Common myeloid progenitor, CD34-positive (primary cell): ENCODE measurements around the gene DEFB131B.
"Not testable (repeated sequence)": the region's sequence is repeated elsewhere in the genome, so short reads cannot be mapped to it uniquely, and the experiment has no call there.

Experiments
- CTCF ChIA-PET: fragments of 350-600 bp; sonication (Branson Sonifier 250); formaldehyde crosslinking; loops from one replicate; lab custom pipeline; 2021; ENCODE audit warnings: antibody characterized with exemption; lab: Charles Lee
- POLR2A ChIA-PET: fragments of 350-600 bp; sonication (Branson Sonifier 250); formaldehyde crosslinking; loops from one replicate; lab custom pipeline; 2021; ENCODE audit warnings: antibody characterized with exemption; lab: Charles Lee
- DNase-seq, 3 donors: peaks; one replicate each; pipeline versions ENCODE4 v3.0.0 to v3.0.0-alpha.2; 2013
- H3K27ac ChIP-seq, 2 experiments: 1 replicate in 1 of 2; 2 replicates in 1 of 2; pipeline ENCODE4 v1.7.0; 2013; ENCODE audit warnings: inconsistent platforms in 2 of 2, low read length in 2 of 2, mild to moderate bottlenecking in 2 of 2, low read depth in 1 of 2, moderate library complexity in 1 of 2; ENCODE audit not compliant: severe bottlenecking in 2 of 2, insufficient read depth in 1 of 2, poor library complexity in 1 of 2
- H3K27me3 ChIP-seq, 5 experiments: replicated peaks in 2 of 5; 1 replicate in 3 of 5; 2 replicates in 2 of 5; pipeline versions ENCODE4 v1.6.1 to v1.7.0; 2013; ENCODE audit warnings: low read length in 4 of 5, mild to moderate bottlenecking in 2 of 5, moderate library complexity in 2 of 5, inconsistent platforms in 1 of 5; ENCODE audit not compliant: insufficient read depth in 5 of 5, control insufficient read depth in 4 of 5
- H3K36me3 ChIP-seq, 4 experiments: 1 replicate in 2 of 4; 2 replicates in 2 of 4; pipeline versions ENCODE4 v1.6.1 to v1.7.0; 2013; ENCODE audit warnings: low read length in 3 of 4, control low read depth in 1 of 4, mild to moderate bottlenecking in 1 of 4; ENCODE audit not compliant: control insufficient read depth in 4 of 4, insufficient read depth in 4 of 4
- H3K4me1 ChIP-seq, 4 experiments: 1 replicate in 3 of 4; 2 replicates in 1 of 4; pipeline versions ENCODE4 v1.6.1 to v1.7.1; 2013; ENCODE audit warnings: low read length in 3 of 4, mild to moderate bottlenecking in 3 of 4, control low read depth in 1 of 4, inconsistent platforms in 1 of 4, moderate library complexity in 1 of 4; ENCODE audit not compliant: control insufficient read depth in 4 of 4, insufficient read depth in 4 of 4; ENCODE audit errors: control extremely low read depth in 1 of 4
- H3K4me3 ChIP-seq, 7 experiments: 1 replicate in 4 of 7; 2 replicates in 3 of 7; pipeline versions ENCODE4 v1.5.1 to v1.7.0; 2013; ENCODE audit warnings: mild to moderate bottlenecking in 7 of 7, low read length in 6 of 7, moderate library complexity in 6 of 7, inconsistent platforms in 2 of 7, low read depth in 2 of 7, control low read depth in 1 of 7; ENCODE audit not compliant: insufficient read depth in 4 of 7, control insufficient read depth in 1 of 7; ENCODE audit errors: extremely low read depth in 1 of 7
- H3K9me3 ChIP-seq, 5 experiments: 1 replicate in 4 of 5; 2 replicates in 1 of 5; pipeline versions ENCODE4 v1.6.1 to v1.7.1; 2013; ENCODE audit warnings: low read length in 4 of 5, mild to moderate bottlenecking in 2 of 5, inconsistent platforms in 1 of 5, low read depth in 1 of 5, moderate library complexity in 1 of 5; ENCODE audit not compliant: control insufficient read depth in 4 of 5, insufficient read depth in 2 of 5; ENCODE audit errors: control extremely low read depth in 1 of 5
- WGBS: methylation state at CpG from one replicate; pipeline ENCODE4 v1.1.5; 2013; ENCODE audit not compliant: insufficient coverage; 5-methylcytosine and 5-hydroxymethylcytosine counted together

Gene DEFB131B

DNA sequence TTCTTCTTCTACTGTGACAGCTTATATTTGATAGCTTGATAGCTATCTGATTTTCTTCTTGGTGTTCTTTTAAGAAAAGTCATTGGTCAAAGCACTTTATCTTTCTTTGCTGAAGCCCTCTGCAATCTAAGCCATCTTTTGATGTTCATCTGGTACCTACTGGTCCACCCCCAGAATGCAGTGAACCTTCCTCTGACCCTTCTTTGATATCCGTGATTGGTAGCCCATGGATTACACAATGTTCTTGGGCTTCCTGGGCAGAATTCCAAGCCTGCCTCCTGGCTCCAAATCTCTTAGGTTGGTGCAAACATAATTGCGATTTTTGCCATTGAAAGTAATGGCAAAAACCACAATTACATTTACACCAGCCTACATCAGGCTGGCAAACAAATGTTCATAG, 2.0 kb upstream of the DEFB131B start:
- H3K4me3 ChIP-seq, DNase-seq, POLR2A ChIA-PET, H3K36me3 ChIP-seq, H3K27me3 ChIP-seq, H3K4me1 ChIP-seq, H3K9me3 ChIP-seq, H3K27ac ChIP-seq: not testable (repeated sequence)
- CTCF ChIA-PET, result interaction anchor here (1.0 kb wide), 1 partner anchor 12 kb away, joined by 3 read pairs; no protein-coding TSS in a partner anchor
- no CpG with 5 or more reads among the region's 2 CpGs for WGBS

DNA sequence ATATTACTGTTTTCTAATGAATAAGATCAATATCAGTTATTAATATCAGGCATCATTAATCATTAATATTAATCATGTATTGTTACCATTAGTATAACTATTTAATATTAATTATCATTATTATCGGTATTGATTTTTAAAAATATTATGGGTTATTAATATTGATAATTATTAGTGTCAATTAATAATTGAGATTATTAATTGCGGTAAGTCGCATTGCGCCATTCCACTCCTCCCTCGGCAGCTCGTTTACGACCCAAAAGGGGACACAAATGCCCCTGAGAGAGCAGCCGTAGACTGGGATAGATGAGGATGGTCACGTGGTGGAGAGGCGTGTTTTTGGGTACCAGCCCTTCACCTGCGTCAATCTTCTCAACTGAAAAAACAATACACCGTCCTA, 7.6 kb downstream of the DEFB131B start:
- H3K36me3 ChIP-seq, H3K27ac ChIP-seq, H3K27me3 ChIP-seq, DNase-seq, H3K4me1 ChIP-seq, CTCF ChIA-PET, H3K9me3 ChIP-seq, H3K4me3 ChIP-seq, POLR2A ChIA-PET: not testable (repeated sequence)
- 96% methylated on average over 6 of the region's 12 CpGs for whole genome bisulfite sequencing

DNA sequence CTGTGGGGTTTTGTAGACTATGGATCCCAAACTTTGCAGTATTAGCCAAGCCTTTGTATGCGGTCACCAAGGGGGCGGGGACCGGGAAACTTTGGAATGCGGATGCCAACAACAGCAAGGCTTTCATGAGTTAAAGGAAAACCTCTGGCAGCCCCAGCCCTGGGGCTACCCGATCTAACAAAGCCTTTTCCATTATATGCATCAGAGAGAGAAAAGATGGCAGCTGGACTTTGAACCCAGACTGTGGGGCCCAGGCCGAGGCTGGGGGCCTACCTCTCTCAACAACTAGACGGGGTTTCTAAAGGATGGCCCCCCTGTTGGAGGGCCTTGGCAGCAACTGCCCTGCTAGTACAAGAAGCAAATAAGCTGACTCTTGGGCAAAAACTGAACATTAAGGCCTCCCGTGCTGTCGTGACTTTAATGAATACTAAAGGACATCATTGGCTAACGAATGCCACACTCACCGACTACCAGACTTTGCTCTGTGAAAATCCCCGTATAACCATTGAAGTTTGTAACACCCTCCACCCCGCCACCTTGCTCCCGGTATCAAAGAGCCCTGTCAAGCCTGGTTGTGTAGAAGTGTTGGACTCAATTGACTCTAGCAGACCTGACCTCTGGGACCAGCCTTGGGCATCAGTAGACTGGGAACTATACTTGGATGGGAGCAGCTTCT, 10.2 kb downstream of the DEFB131B start:
- H3K36me3 ChIP-seq, POLR2A ChIA-PET, H3K4me1 ChIP-seq, H3K4me3 ChIP-seq, H3K27ac ChIP-seq, DNase-seq, CTCF ChIA-PET, H3K9me3 ChIP-seq, H3K27me3 ChIP-seq: not testable (repeated sequence)
- 98% methylated on average over 10 of the region's 14 CpGs for whole genome bisulfite sequencing

DNA sequence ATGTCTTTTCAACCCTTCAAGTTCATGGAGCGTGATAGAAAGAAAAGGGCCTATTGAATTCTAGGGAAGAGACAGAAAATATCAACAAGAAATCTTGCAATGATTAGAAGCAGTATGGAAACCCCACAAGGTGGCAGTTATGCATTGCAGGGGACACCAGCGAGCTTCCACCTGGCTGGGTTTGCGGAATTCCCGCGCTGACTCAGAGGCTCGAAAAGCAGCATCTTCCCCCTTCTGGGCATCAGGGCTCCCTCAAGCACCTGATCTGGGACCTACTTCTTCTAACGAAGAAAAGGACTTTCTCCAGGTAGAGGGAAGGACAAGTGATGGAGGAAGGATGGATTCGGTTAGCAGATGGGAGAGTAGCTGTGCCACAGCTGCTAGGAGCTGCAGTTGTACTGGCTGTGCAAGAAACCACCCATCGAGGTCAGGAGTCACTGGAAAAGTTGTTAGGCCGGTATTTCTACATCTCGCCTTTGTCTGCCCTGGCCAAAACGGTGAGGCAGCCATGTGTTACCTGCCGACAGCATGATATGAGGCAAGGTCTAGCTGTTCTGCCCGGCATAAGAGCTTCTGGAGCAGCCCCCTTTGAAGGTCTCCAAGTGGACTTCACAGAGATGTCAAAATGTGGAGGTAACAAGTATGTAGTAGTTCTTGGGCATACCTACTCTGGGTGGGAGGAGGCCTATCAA, 11.1 kb downstream of the DEFB131B start:
- H3K27me3 ChIP-seq, H3K36me3 ChIP-seq, POLR2A ChIA-PET, CTCF ChIA-PET, H3K9me3 ChIP-seq, H3K27ac ChIP-seq, H3K4me1 ChIP-seq, H3K4me3 ChIP-seq, DNase-seq: not testable (repeated sequence)
- WGBS, result 94% methylated on average over 5 of the region's 14 CpGs

DNA sequence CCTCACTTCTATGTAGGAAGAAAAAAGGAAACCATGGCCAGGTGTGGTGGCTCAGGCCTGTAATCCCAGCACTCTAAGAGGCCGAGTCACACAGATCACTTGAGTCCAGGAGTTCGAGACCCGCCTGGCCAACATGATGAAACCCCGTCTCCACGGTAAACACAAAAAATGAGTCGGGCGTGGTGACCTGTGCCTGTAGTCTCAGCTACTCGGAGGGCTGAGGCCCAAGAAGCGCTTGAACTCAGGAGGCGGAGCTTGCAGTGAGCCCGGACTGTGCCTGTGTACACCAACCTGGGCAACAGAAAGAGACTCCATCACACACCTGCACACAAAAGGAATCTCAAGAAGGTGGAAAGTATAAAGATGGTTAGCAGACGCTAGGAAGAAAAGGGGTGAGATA, 17.7 kb downstream of the DEFB131B start:
- Histone ChIP-seq H3K4me1 (no peaks in the 10 kb centered on the region), H3K27ac (no peak overlapping the region), H3K4me3 (no peak overlapping the region), H3K27me3 (no peaks in the 10 kb centered on the region), H3K36me3 (peaks cover 0 to 2% (median 0%) of the 10 kb centered on the region in 4 experiments), H3K9me3 (peaks cover 0 to 2% (median 0%) of the 10 kb centered on the region in 5 experiments)
- DNase-seq, result no peak
- 98% methylated on average over 9 of the region's 12 CpGs for WGBS
- ChIA-PET POLR2A (no interaction called here), CTCF (no interaction called here)

DNA sequence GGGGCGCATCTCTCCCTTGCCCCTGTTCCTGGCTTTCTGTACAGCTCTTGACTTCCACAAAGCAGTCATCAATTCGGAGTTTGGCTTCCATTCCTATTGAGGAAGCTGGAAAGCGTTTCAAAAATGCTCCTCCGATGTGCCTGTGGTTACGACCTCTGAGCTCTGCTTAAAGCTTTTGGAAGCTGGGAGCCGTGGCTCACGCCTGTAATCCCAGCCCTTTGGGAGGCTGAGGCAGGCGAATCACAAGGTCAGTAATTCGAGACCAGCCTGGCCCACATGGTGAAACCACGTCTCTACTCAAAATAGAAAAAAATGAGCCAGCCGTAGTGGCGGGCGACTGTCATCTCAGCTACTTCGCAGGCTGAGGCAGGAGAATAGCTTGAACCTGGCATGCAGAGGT, 22.9 kb downstream of the DEFB131B start:
- H3K4me1 ChIP-seq, H3K4me3 ChIP-seq, H3K27ac ChIP-seq, H3K9me3 ChIP-seq, H3K27me3 ChIP-seq, DNase-seq, POLR2A ChIA-PET: not testable (repeated sequence)
- 98% methylated on average over 13 of the region's 14 CpGs for WGBS
- peaks cover 0 to 11% (median 2%) of the 10 kb centered on the region in 4 experiments for H3K36me3 ChIP-seq
- CTCF ChIA-PET, result interaction anchor here (0.8 kb wide), 1 partner anchor 10 kb away, joined by 4 read pairs; no protein-coding TSS in a partner anchor

DNA sequence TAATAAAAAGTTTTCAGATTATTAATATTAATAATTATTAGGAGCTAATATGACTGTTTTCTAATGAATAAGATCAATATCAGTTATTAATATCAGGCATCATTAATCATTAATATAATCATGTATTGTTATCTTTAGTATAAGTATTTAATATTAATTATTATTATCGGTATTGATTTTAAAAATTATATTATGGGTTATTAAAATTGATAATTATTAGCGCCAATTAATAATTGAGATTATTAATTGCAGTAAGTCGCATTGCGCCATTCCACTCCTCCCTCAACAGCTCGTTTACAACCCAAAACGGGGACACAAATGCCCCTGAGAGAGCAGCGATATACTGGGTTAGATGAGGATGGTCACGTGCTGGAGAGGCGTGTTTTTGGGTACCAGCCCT, 30.0 kb downstream of the DEFB131B start:
- no peaks in the 10 kb centered on the region for H3K4me1 ChIP-seq
- WGBS, result 88% methylated on average over 5 of the region's 9 CpGs
- DNase-seq, result no peak
- ChIA-PET POLR2A (no interaction called here), CTCF (no interaction called here)
- no peak overlapping the region for H3K4me3 ChIP-seq
- H3K27ac ChIP-seq, result no peak overlapping the region
- H3K9me3 ChIP-seq, result no peaks in the 10 kb centered on the region
- H3K27me3 ChIP-seq, result no peaks in the 10 kb centered on the region
- peaks cover 0 to 22% (median 4%) of the 10 kb centered on the region in 4 experiments for H3K36me3 ChIP-seq
